Activated CD8-positive, alpha-beta memory T cell treated with anti-CD3 and anti-CD28 coated beads for 36 hours (primary cell): ENCODE measurements around the gene TK2. TPM values are rescaled to one million over a fixed set of nuclear protein-coding genes. Genes with fewer than 3 reads are reported as not detected.

Source experiments
- CTCF ChIA-PET: fragments of 350-600 bp; sonication (Branson Sonifier 250); formaldehyde crosslinking; loops from one replicate; lab custom pipeline; 2021; ENCODE audit warnings: antibody characterized with exemption; lab: Charles Lee
- POLR2A ChIA-PET: fragments of 350-600 bp; sonication (Branson Sonifier 250); formaldehyde crosslinking; loops from one replicate; lab custom pipeline; 2021; ENCODE audit warnings: antibody characterized with exemption; lab: Charles Lee
- total RNA-seq, 2 experiments: library from RNA; stranded (reverse); gene quantifications; one replicate each; pipeline ENCODE4 v1.2.3, GENCODE V29; 2021

The TK2 gene
- total RNA-seq, 2 experiments from 2014 or later: 4.4 to 4.6 TPM

GRCh38 chr16:66537236-66537635 is 12.7 kb downstream of the TK2 start:
- ChIA-PET CTCF (no interaction called here), POLR2A (no interaction called here)

GRCh38 chr16:66536525-66536924 is 13.4 kb downstream of the TK2 start:
- ChIA-PET POLR2A (interaction anchor here (0.5 kb wide), 1 partner anchor 15 kb away, joined by 3 read pairs; no protein-coding TSS in a partner anchor), CTCF (no interaction called here)

GRCh38 chr16:66534376-66534799 is 15.5 kb downstream of the TK2 start:
- ChIA-PET CTCF (no interaction called here), POLR2A (no interaction called here)

- CTCF ChIA-PET: interaction anchor here (0.9 to 1.2 kb wide), 2 partner anchors 14 to 60 kb away, joined by 3 to 4 read pairs; no protein-coding TSS in a partner anchor
- POLR2A ChIA-PET: interaction anchor here (0.6 kb wide), 1 partner anchor 21 kb away, joined by 4 read pairs; no protein-coding TSS in a partner anchor
These were observed 20.4 kb downstream of the TK2 start for GRCh38 chr16:66529475-66529874.

- ChIA-PET POLR2A (no interaction called here), CTCF (no interaction called here)
These were observed 21.6 kb downstream of the TK2 start for GRCh38 chr16:66528294-66528693.

GRCh38 chr16:66525396-66526180 is 24.3 kb downstream of the TK2 start:
- CTCF ChIA-PET: interaction anchor here (5.1 kb wide), 1 partner anchor 38 kb away, joined by 32 read pairs; no protein-coding TSS in a partner anchor
- POLR2A ChIA-PET: no interaction called here

DNA sequence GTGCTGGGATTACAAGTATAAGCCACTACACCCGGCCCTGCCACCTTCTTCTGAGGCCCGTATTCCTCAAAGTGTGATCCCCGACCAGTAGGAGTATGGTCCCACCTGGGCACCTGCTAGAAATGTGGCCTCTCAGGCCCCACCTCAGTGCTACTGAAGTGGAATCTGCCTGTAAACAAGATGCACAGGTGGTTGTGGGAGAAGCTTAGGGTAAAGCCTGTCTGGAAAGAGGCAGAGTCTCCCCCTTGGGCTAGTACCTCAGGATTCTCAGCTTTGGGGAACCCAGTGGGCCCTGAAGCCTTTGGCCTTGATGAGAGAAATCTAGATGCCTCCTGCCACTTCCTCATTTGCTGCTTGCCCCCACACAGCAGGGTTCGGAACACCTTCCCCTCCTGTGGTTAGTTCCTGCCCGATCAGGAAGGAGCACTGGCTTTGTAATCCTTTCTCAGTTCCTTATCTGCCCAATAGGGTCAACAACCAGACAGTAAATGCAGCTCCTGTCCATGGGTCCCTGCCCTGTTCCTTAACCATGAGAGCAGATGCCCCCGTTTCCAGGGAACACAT is 25.2 kb downstream of the TK2 start:
- ChIA-PET POLR2A (no interaction called here), CTCF (interaction anchor here (1.0 to 5.1 kb wide), 3 partner anchors 9 to 65 kb away, joined by 3 to 32 read pairs (median 4); no protein-coding TSS in a partner anchor)

GRCh38 chr16:66523861-66524354 is 26.0 kb downstream of the TK2 start:
- ChIA-PET POLR2A (interaction anchor here (0.6 kb wide), 1 partner anchor 33 kb away, joined by 3 read pairs; no protein-coding TSS in a partner anchor), CTCF (interaction anchor here (1.0 to 5.1 kb wide), 4 partner anchors 8 to 66 kb away, joined by 3 to 32 read pairs (median 4); no protein-coding TSS in a partner anchor)

DNA sequence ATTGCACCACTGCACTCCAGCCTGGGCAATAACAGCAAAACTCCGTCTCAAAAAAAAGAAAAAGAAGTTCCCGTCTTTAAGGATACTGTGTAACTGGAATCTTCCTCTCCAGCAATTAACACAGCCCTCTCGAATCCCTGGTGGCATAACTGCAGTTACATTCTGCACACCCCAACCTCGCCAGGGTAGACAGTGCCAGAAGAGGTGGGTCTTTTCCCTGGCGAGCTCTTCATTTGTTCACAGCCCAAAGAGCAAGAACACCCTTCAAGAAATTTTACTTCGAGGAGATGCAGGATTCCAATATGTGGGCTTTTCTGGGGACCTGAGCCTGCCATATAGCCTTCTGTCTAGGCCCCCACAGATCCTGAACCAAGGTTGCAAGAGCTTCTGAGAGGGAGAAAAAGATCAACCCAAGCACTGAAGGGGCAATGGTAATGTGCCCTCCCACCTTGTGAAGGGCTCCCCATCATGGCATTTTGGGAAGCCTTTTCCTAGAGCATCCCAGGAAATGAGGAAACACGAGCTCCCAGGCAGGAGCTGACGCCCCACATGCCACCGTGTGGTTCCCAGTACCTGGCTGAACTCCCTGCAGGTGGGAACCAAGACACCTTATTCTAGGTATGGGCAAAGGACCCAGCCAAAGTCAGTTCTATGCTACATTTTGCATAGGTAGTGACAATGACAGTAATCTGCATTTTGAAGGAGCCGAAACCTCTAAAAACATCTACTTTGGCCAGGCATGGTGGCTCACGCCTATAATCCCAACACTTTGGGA is 26.9 kb downstream of the TK2 start:
- CTCF ChIA-PET: interaction anchor here (1.1 to 5.1 kb wide), 8 partner anchors 11 to 81 kb away, joined by 3 to 32 read pairs (median 6); partner anchors contain the start of gene CMTM3

GRCh38 chr16:66521951-66522771 is 27.8 kb downstream of the TK2 start:
- CTCF ChIA-PET: interaction anchor here (0.8 to 5.1 kb wide), 8 partner anchors 10 to 115 kb away, joined by 4 to 32 read pairs (median 8); partner anchors contain the start of genes CKLF and CMTM3
- POLR2A ChIA-PET: interaction anchor here (0.6 to 2.1 kb wide), 9 partner anchors 30 to 1477 kb away, joined by 3 to 14 read pairs (median 3); partner anchors contain the start of genes CKLF and CMTM3

More for the DNA sequence above, 26.9 kb downstream of the TK2 start:
- POLR2A ChIA-PET: interaction anchor here (0.6 to 2.1 kb wide), 7 partner anchors 29 to 1476 kb away, joined by 3 to 14 read pairs (median 4); partner anchors contain the start of genes CKLF and CMTM3

DNA sequence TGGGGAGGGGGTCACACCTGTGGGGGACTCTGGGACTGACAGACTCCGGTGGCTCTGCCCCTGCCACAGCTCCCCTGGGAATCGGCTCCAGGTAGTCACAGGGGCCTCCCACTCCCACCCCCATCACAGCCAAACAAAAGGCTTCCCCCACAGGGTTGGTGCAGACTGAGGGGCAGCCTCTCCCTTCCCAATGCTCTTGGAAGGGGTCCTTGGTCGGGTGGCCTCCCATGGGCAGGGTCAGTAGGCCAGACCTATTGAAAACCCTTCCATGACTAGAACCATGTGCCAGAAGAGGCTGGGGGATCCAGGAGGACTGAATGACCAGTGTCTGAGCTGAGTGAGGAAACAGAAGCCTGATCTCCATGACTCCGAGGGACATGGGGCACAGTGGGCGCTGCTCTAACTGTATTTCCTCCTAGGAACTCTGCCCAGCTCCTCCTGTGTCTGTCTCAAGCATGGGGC is 28.6 kb downstream of the TK2 start:
- ChIA-PET CTCF (interaction anchor here (0.8 to 5.1 kb wide), 8 partner anchors 9 to 115 kb away, joined by 4 to 32 read pairs (median 8); partner anchors contain the start of genes CKLF and CMTM3), POLR2A (interaction anchor here (0.6 to 1.7 kb wide), 2 partner anchors 31 to 225 kb away, joined by 3 to 5 read pairs; partner anchors contain the start of gene CKLF)

DNA sequence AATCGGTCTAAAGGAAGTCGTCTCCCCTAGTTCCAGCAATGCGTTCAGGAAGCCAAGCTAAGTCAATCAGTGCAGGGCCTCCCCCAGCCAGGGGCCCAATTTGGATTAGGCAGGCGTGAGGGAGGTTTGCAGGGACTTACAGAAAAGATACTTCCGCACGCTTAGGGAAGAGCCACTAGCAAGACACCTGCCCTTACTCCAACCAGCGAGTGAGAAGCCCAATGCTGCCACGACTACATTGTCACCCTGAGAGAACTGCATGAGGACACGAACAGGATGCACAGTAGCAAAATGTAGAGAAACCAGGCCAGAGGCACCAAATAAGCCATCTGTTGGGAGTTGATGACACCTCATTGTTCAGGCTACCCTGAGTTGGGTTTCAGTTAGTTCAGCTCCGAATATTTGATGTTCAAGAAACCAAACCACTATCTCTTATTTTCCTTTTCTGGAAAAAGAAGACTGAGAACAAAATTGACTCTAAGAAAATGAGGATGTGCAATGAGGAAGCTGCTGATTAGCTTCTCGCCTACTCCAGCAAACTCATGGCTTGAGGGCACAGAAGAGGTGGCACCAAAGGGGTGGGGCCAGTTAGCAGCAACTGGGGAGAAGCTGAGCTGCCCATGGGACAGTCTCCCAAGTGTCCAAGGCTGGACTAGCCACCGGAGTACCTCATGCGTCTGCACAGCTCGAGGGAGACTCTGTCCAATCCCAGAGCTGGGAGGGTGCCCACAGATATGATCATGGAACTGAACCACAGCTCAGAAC is 29.3 kb downstream of the TK2 start:
- CTCF ChIA-PET: interaction anchor here (1.3 to 5.1 kb wide), 5 partner anchors 8 to 114 kb away, joined by 4 to 32 read pairs (median 9); no protein-coding TSS in a partner anchor
- POLR2A ChIA-PET: interaction anchor here (1.7 kb wide), 1 partner anchor 32 kb away, joined by 5 read pairs; the partner anchor contains the start of gene CKLF

- ChIA-PET POLR2A (interaction anchor here (1.7 kb wide), 1 partner anchor 33 kb away, joined by 5 read pairs; the partner anchor contains the start of gene CKLF), CTCF (interaction anchor here (1.3 to 5.1 kb wide), 4 partner anchors 26 to 113 kb away, joined by 4 to 32 read pairs (median 6); no protein-coding TSS in a partner anchor)
These were observed 30.2 kb downstream of the TK2 start for GRCh38 chr16:66519482-66520373.

GRCh38 chr16:66517586-66518263 is 32.2 kb downstream of the TK2 start:
- ChIA-PET POLR2A (interaction anchor here (0.9 to 1.3 kb wide), 2 partner anchors 46 to 87 kb away, joined by 3 to 4 read pairs; partner anchors contain the start of gene CMTM3), CTCF (interaction anchor here (1.2 to 1.6 kb wide), 3 partner anchors 9 to 72 kb away, joined by 4 to 5 read pairs (median 4); no protein-coding TSS in a partner anchor)
